Measurements from ENCODE around the gene WDFY4.
"Not testable (repeated sequence)": the region's sequence is repeated elsewhere in the genome, so short reads cannot be mapped to it uniquely, and the experiment has no call there.

WDFY4 gene

GRCh38 chr10:48684792-48685623 lies at the start of gene WDFY4:
Gene WDFY4, plus strand, starts transcription at chr10:48684873. Its CDS starts 24,860 bp downstream, at chr10:48709733.
- in situ Hi-C loops (cut with MboI; ENCODE audit: low sequenced_read_pairs), result no loop called here
- Histone ChIP-seq H3K27me3 (ENCODE audit: low read depth) (no peaks in the 10 kb centered on the region), H3K4me3 (no peak within 1 kb of the TSS), H3K4me1 (no peaks in the 10 kb centered on the region), H3K9me3 (no peaks in the 10 kb centered on the region), H3K36me3 (replicated peaks) (no peaks in the 10 kb centered on the region)
- no peak for DNase-seq (ENCODE audit: low spot score in 2 of 2)

GRCh38 chr10:48634984-48635557 lies 49.6 kb upstream of the WDFY4 start:
- in situ Hi-C loops (cut with MboI; ENCODE audit: low sequenced_read_pairs), result no loop called here
- DNase-seq (ENCODE audit: low spot score in 2 of 2), result no peak
- Histone ChIP-seq H3K4me3 (no peak overlapping the region), H3K27me3 (ENCODE audit: low read depth) (no peaks in the 10 kb centered on the region), H3K4me1 (no peaks in the 10 kb centered on the region), H3K36me3 (replicated peaks) (no peaks in the 10 kb centered on the region), H3K9me3 (no peaks in the 10 kb centered on the region)

- H3K27me3 ChIP-seq (ENCODE audit: low read depth), result no peaks in the 10 kb centered on the region
- in situ Hi-C loops (cut with MboI; ENCODE audit: low sequenced_read_pairs), result no loop called here
Measured at GRCh38 chr10:48636231-48636630, 48.4 kb upstream of the WDFY4 start.

GRCh38 chr10:48636901-48637300 lies 47.8 kb upstream of the WDFY4 start:
- no peaks in the 10 kb centered on the region for H3K9me3 ChIP-seq
- no peaks in the 10 kb centered on the region for H3K27me3 ChIP-seq (ENCODE audit: low read depth)
- in situ Hi-C loops (cut with MboI; ENCODE audit: low sequenced_read_pairs), result no loop called here
- H3K4me1 ChIP-seq, result no peaks in the 10 kb centered on the region
- no peak overlapping the region for H3K4me3 ChIP-seq
- no peak for DNase-seq (ENCODE audit: low spot score in 2 of 2)
- H3K36me3 ChIP-seq (replicated peaks), result no peaks in the 10 kb centered on the region

More at GRCh38 chr10:48636231-48636630, 48.4 kb upstream of the WDFY4 start:
- no peak for DNase-seq (ENCODE audit: low spot score in 2 of 2)
- Histone ChIP-seq H3K4me1 (no peaks in the 10 kb centered on the region), H3K4me3 (no peak overlapping the region), H3K36me3 (replicated peaks) (no peaks in the 10 kb centered on the region), H3K9me3 (no peaks in the 10 kb centered on the region)

GRCh38 chr10:48638158-48638557 lies 46.5 kb upstream of the WDFY4 start:
- Histone ChIP-seq H3K9me3 (no peaks in the 10 kb centered on the region), H3K27me3 (ENCODE audit: low read depth) (no peaks in the 10 kb centered on the region), H3K36me3 (replicated peaks) (no peaks in the 10 kb centered on the region), H3K4me3 (no peak overlapping the region), H3K4me1 (no peaks in the 10 kb centered on the region)
- in situ Hi-C loops (cut with MboI; ENCODE audit: low sequenced_read_pairs), result no loop called here
- DNase-seq (ENCODE audit: low spot score in 2 of 2), result no peak

- H3K9me3 ChIP-seq, result no peaks in the 10 kb centered on the region
- no peaks in the 10 kb centered on the region for H3K27me3 ChIP-seq (ENCODE audit: low read depth)
- in situ Hi-C loops (cut with MboI; ENCODE audit: low sequenced_read_pairs), result no loop called here
Measured at GRCh38 chr10:48638739-48639527, 45.7 kb upstream of the WDFY4 start.

GRCh38 chr10:48639632-48640031 lies 45.0 kb upstream of the WDFY4 start:
- Histone ChIP-seq H3K27me3 (ENCODE audit: low read depth) (no peaks in the 10 kb centered on the region), H3K4me3 (no peak overlapping the region), H3K36me3 (replicated peaks) (no peaks in the 10 kb centered on the region), H3K9me3 (no peaks in the 10 kb centered on the region), H3K4me1 (no peaks in the 10 kb centered on the region)
- DNase-seq (ENCODE audit: low spot score in 2 of 2), result no peak
- in situ Hi-C loops (cut with MboI; ENCODE audit: low sequenced_read_pairs), result no loop called here

More at GRCh38 chr10:48638739-48639527, 45.7 kb upstream of the WDFY4 start:
- DNase-seq (ENCODE audit: low spot score in 2 of 2), result no peak
- H3K4me1 ChIP-seq, result no peaks in the 10 kb centered on the region
- no peaks in the 10 kb centered on the region for H3K36me3 ChIP-seq (replicated peaks)
- no peak overlapping the region for H3K4me3 ChIP-seq

- H3K9me3 ChIP-seq, result no peaks in the 10 kb centered on the region
- in situ Hi-C loops (cut with MboI; ENCODE audit: low sequenced_read_pairs), result no loop called here
- H3K4me1 ChIP-seq, result no peaks in the 10 kb centered on the region
- no peak for DNase-seq (ENCODE audit: low spot score in 2 of 2)
- H3K36me3 ChIP-seq (replicated peaks), result no peaks in the 10 kb centered on the region
- H3K27me3 ChIP-seq (ENCODE audit: low read depth), result no peaks in the 10 kb centered on the region
- no peak overlapping the region for H3K4me3 ChIP-seq
Measured at GRCh38 chr10:48640326-48640725, 44.3 kb upstream of the WDFY4 start.

- in situ Hi-C loops (cut with MboI; ENCODE audit: low sequenced_read_pairs); DNase-seq (ENCODE audit: low spot score in 2 of 2); H3K4me1 ChIP-seq; H3K27me3 ChIP-seq (ENCODE audit: low read depth); H3K4me3 ChIP-seq; H3K36me3 ChIP-seq (replicated peaks); H3K9me3 ChIP-seq: not testable (repeated sequence)
Measured at GRCh38 chr10:48641099-48641690, 43.5 kb upstream of the WDFY4 start.

GRCh38 chr10:48645600-48645999 lies 39.1 kb upstream of the WDFY4 start:
- Histone ChIP-seq H3K9me3 (no peaks in the 10 kb centered on the region), H3K36me3 (replicated peaks) (no peaks in the 10 kb centered on the region), H3K4me3 (no peak overlapping the region), H3K27me3 (ENCODE audit: low read depth) (no peaks in the 10 kb centered on the region), H3K4me1 (no peaks in the 10 kb centered on the region)
- in situ Hi-C loops (cut with MboI; ENCODE audit: low sequenced_read_pairs), result no loop called here
- DNase-seq (ENCODE audit: low spot score in 2 of 2), result no peak

- H3K9me3 ChIP-seq; in situ Hi-C loops (cut with MboI; ENCODE audit: low sequenced_read_pairs); H3K4me1 ChIP-seq; H3K4me3 ChIP-seq; H3K36me3 ChIP-seq (replicated peaks); DNase-seq (ENCODE audit: low spot score in 2 of 2); H3K27me3 ChIP-seq (ENCODE audit: low read depth): not testable (repeated sequence)
Measured at GRCh38 chr10:48647073-48647472, 37.6 kb upstream of the WDFY4 start.

GRCh38 chr10:48648172-48648942 lies 36.3 kb upstream of the WDFY4 start:
- Histone ChIP-seq H3K4me3 (no peak overlapping the region), H3K27me3 (ENCODE audit: low read depth) (no peaks in the 10 kb centered on the region), H3K36me3 (replicated peaks) (no peaks in the 10 kb centered on the region), H3K9me3 (no peaks in the 10 kb centered on the region), H3K4me1 (no peaks in the 10 kb centered on the region)
- in situ Hi-C loops (cut with MboI; ENCODE audit: low sequenced_read_pairs), result no loop called here
- DNase-seq (ENCODE audit: low spot score in 2 of 2), result no peak

- Histone ChIP-seq H3K36me3 (replicated peaks) (no peaks in the 10 kb centered on the region), H3K27me3 (ENCODE audit: low read depth) (no peaks in the 10 kb centered on the region), H3K4me3 (no peak overlapping the region), H3K9me3 (no peaks in the 10 kb centered on the region), H3K4me1 (no peaks in the 10 kb centered on the region)
- in situ Hi-C loops (cut with MboI; ENCODE audit: low sequenced_read_pairs), result no loop called here
- DNase-seq (ENCODE audit: low spot score in 2 of 2), result no peak
Measured at GRCh38 chr10:48649349-48649944, 35.2 kb upstream of the WDFY4 start.

Measured in HAP-1 (cell line).